ENCODE results near the gene PSTPIP1.

- TF ChIP-seq EP300 (conservative IDR thresholded peaks at IDR 0.05; ENCODE audit: poor library complexity, severe bottlenecking) (no peak), MXI1 (conservative IDR thresholded peaks at IDR 0.05; ENCODE audit: poor library complexity, severe bottlenecking) (no peak), CTCF (IDR thresholded peaks at IDR 0.05; ENCODE audit: poor library complexity, severe bottlenecking) (no peak), POLR2AphosphoS5 (IDR thresholded peaks at IDR 0.05) (no peak), TAF1 (IDR thresholded peaks at IDR 0.05; ENCODE audit: low read depth) (no peak), EZH2 (IDR thresholded peaks at IDR 0.05; ENCODE audit: borderline replicate concordance, insufficient read depth, low read length, poor library complexity, severe bottlenecking) (no peak), SMC3 (conservative IDR thresholded peaks at IDR 0.05; ENCODE audit: poor library complexity) (no peak), REST (IDR thresholded peaks at IDR 0.05; ENCODE audit: borderline replicate concordance) (no peak)
These were observed 57.6 kb downstream of the PSTPIP1 start for GRCh38 chr15:77052556-77052955.

All from neural cell (in vitro differentiated cells).